GM12875 (cell line): ENCODE results near the gene ROBO4.

Experiments
- H3K4me3 ChIP-seq: one replicate; pipeline ENCODE4 v1.5.1; 2011; ENCODE audit warnings: low read depth, low read length, control low read depth
- TF ChIP-seq, protein P1 (sequence below): IDR thresholded peaks from 2 replicates; pipeline ENCODE4 v1.5.1; 2011; ENCODE audit warnings: low read depth, mild to moderate bottlenecking, control low read depth, inconsistent platforms, low read length, moderate library complexity, borderline replicate concordance; ENCODE audit not compliant: insufficient read depth

Gene ROBO4

DNA sequence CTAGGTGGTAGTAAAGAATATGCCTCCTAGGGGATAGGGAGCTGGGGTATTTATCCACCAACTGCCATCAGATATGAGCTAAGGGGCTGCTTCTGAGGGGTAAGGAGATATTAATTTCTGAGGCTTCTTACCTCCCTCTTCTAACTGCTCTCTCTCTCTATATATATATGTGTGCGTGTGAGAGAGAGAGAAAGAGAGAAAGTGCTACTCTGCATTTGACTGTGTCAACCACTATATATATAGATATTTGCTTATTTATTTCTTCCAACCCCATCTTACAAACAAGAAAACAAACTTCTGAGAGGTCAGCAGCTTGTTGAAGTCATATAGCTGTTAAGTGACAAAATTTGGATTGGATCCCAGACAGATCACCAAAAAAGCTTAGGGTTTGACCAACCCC is 44.0 kb upstream of the ROBO4 start:
- H3K4me3 ChIP-seq = no peak overlapping the region
- TF ChIP-seq, protein P1, sequence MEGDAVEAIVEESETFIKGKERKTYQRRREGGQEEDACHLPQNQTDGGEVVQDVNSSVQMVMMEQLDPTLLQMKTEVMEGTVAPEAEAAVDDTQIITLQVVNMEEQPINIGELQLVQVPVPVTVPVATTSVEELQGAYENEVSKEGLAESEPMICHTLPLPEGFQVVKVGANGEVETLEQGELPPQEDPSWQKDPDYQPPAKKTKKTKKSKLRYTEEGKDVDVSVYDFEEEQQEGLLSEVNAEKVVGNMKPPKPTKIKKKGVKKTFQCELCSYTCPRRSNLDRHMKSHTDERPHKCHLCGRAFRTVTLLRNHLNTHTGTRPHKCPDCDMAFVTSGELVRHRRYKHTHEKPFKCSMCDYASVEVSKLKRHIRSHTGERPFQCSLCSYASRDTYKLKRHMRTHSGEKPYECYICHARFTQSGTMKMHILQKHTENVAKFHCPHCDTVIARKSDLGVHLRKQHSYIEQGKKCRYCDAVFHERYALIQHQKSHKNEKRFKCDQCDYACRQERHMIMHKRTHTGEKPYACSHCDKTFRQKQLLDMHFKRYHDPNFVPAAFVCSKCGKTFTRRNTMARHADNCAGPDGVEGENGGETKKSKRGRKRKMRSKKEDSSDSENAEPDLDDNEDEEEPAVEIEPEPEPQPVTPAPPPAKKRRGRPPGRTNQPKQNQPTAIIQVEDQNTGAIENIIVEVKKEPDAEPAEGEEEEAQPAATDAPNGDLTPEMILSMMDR = no peak

GRCh38 chr11:124938970-124939369 is 41.3 kb upstream of the ROBO4 start:
- TF ChIP-seq, protein P1 = no peak
- no peak overlapping the region for H3K4me3 ChIP-seq

DNA sequence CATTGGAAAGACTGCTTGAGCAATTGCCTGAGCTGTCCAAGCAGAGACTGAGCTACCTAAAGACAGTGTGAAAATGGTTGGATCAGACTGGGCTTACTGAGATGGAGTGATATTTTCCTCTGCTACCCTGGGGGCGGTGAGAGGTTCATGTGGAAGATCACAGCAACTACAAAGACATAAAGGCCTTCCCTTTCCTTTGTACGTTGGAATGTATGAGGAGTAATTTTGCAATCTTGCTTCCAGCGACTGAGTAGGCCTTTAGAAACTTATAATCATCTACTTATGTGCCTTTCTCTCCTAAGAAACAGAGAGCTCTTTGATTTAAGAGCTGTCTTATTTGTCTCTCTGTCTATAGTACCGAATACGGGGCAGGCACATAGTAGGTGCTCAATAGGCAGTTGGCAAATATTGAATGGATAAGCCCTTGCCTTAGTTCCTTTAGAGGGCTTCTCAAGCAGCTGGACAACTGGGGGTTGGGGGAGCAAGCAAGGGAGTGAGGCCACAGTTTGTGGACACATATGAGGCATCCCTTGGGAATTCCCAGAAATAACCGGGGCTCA is 40.6 kb upstream of the ROBO4 start:
- no peak overlapping the region for H3K4me3 ChIP-seq
- TF ChIP-seq, protein P1 = no peak

DNA sequence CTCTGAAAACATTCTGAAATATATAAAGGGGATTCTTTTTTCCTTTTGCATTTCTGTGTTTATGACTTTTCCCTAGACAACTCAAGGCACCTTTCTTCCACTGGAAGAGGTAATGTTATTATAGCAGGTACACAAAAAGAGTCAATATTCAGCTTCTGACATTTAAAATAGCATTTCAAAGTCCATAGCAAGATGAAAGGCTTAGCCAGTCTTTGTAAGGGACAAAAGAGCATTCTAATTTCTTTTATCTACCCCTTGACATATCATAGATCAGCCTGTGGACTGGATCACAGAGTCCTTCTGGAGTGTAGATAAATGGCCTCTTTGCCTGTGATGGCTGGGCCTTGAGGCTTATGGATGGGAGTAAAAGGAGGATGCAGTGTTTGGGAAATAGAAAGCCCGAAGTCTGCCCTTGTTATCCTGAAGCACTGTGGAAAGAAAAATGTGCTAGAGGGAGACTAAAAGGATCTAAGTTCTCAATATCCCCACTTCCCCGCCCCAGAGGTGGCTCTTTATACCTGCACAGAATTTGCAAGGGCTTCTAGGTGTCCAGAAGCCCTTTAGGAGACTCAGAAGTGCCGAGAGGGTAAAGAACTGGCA is 39.8 kb upstream of the ROBO4 start:
- H3K4me3 ChIP-seq = no peak overlapping the region
- TF ChIP-seq, protein P1 = no peak

GRCh38 chr11:124935548-124936514 is 38.2 kb upstream of the ROBO4 start, which contains the start of gene HEPACAM:
TSS of gene HEPACAM (minus strand) at chr11:124936047. CDS start at chr11:124936006, 41 bp downstream.
- TF ChIP-seq, protein P1 = no peak

GRCh38 chr11:124934862-124935547 is 37.3 kb upstream of the ROBO4 start:
- no peak overlapping the region for H3K4me3 ChIP-seq
- TF ChIP-seq, protein P1 = no peak

More at GRCh38 chr11:124935548-124936514, 38.2 kb upstream of the ROBO4 start, which contains the start of gene HEPACAM:
- no peak within 1 kb of the TSS for H3K4me3 ChIP-seq
